ENCODE measurements around the gene ARL2.
"Not testable (repeated sequence)": the region's sequence is repeated elsewhere in the genome, so short reads cannot be mapped to it uniquely, and the experiment has no call there.

The ARL2 gene

GRCh38 chr11:65021003-65021402 is 7.0 kb downstream of the ARL2 start:
- no peak overlapping the region for H3K4me3 Mint-ChIP-seq
- H3K27ac Mint-ChIP-seq = no peak overlapping the region
- peaks cover 14 to 20% of the 10 kb centered on the region in 2 donors for H3K4me1 Mint-ChIP-seq
- H3K27me3 Mint-ChIP-seq = no peaks in the 10 kb centered on the region
- peaks cover 0 to 2% of the 10 kb centered on the region in 2 donors for H3K9me3 Mint-ChIP-seq
- ATAC-seq (replicated peaks) = no peak
- DNase-seq = no peak
- H3K36me3 Mint-ChIP-seq = peaks cover 28 to 32% of the 10 kb centered on the region in 2 donors

GRCh38 chr11:65021509-65021908 is 7.5 kb downstream of the ARL2 start:
- H3K4me3 Mint-ChIP-seq = no peak overlapping the region
- peaks cover 25 to 28% of the 10 kb centered on the region in 2 donors for H3K36me3 Mint-ChIP-seq
- no peak overlapping the region for H3K27ac Mint-ChIP-seq
- no peak for DNase-seq
- peaks cover 0 to 2% of the 10 kb centered on the region in 2 donors for H3K9me3 Mint-ChIP-seq
- peaks cover 8 to 15% of the 10 kb centered on the region in 2 donors for H3K4me1 Mint-ChIP-seq
- no peak for ATAC-seq (replicated peaks)
- H3K27me3 Mint-ChIP-seq = no peaks in the 10 kb centered on the region

GRCh38 chr11:65023502-65023901 is 9.5 kb downstream of the ARL2 start:
- Mint-ChIP-seq H3K36me3 (peaks cover 17% of the 10 kb centered on the region in 2 donors), H3K4me1 (peaks cover 7 to 20% of the 10 kb centered on the region in 2 donors)
- not testable (repeated sequence) for H3K9me3 Mint-ChIP-seq; H3K27ac Mint-ChIP-seq; ATAC-seq (replicated peaks); H3K4me3 Mint-ChIP-seq; DNase-seq; H3K27me3 Mint-ChIP-seq

DNA sequence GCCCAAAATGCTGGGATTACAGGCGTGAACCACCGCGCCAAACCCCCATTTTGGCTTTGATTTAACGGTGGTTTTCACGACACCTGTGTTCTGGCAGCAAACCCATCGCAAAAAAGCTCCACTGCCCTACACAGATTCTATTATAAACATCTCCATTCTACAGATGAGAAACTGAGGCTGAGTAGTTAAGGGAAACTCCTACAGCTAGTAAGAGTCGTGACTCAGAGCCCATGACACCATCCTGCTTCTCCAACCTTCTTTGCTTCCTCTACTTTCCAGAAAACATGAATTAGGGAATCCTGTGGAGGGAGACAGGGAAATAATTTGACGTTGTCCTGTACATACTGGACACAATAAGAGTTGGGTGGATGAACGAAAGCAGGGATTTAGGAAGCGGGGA is 12.8 kb downstream of the ARL2 start:
- Mint-ChIP-seq H3K27me3 (no peaks in the 10 kb centered on the region), H3K4me3 (peak overlapping the region; percentile 79 to 84), H3K4me1 (peaks cover 9 to 28% of the 10 kb centered on the region in 2 donors), H3K9me3 (no peaks in the 10 kb centered on the region), H3K27ac (peak overlapping the region; percentile 92), H3K36me3 (peaks cover 3 to 7% of the 10 kb centered on the region in 2 donors)
- ATAC-seq (replicated peaks) (peak; percentile 1), DNase-seq (no peak)

DNA sequence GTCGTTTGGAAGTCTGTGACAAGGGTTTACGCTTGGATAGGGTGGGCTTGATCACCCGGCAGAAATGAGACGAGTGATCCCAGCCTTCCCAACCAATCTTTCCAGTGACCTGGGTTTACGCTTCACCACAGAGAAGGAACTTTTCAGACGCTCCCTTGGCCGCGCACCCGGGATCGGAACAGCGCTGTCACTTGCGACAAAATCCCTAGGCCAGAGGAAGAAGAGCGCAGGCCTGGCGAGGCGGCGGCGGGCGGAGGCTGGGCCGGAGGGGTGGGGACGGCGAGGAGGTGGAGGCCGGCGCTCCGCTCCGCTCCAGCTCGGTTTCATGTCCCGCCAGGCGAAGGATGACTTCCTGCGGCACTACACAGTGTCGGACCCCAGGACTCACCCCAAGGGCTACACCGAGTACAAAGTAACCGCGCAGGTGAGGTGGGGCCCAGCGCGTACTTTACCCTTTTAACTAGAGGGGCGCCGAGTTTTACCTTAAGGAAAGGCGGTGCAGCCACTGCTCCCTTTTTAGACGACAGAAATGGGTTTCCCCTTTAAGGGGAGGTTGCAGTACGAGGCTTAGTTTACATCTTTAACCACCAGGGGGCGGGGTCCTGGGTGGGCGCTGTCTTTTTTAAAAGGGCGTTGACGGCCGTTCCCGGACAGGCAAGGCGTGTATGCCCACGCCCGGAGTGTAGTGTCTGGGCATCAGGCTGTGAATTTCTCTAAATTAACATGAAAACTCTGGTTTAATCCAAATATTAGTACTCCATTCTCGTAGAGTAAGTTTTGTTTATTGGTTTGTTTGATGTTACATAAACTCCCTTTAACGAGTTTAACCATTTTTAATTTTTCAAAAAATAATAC is 13.5 kb downstream of the ARL2 start, which contains the start of gene SNX15:
Gene SNX15, plus strand, starts transcription at position 227 of the 855 bp plus-strand sequence. Its CDS starts 99 bp downstream, at position 326.
- Mint-ChIP-seq H3K36me3 (peaks cover 3% of the 10 kb centered on the region in 2 donors), H3K4me3 (peak within 1 kb of the TSS; percentile 79 to 84), H3K27ac (peak within 1 kb of the TSS; percentile 92), H3K9me3 (no peaks in the 10 kb centered on the region), H3K27me3 (no peaks in the 10 kb centered on the region), H3K4me1 (peaks cover 9 to 23% of the 10 kb centered on the region in 2 donors)
- ATAC-seq (replicated peaks) (peak; percentile 92 to 93), DNase-seq (peak; percentile 88)

DNA sequence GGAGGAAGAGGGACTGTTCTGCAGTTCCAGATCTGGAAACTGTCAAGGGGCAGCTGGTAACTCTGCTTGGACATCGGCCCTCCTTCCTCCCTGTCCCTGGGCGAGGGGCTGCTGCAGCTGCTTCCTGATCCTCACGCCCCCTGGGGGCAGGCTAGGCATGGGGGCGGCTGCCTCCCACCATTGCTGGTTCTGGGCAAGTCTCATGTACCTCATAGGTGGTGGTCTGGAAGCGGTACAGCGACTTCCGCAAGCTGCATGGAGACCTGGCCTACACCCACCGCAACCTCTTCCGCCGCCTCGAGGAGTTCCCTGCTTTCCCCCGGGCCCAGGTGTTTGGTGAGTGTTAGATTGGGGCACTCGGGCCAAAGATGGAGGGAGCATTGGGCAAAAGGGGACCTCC is 18.3 kb downstream of the ARL2 start:
- Mint-ChIP-seq H3K4me1 (peaks cover 5 to 17% of the 10 kb centered on the region in 2 donors), H3K27ac (no peak overlapping the region), H3K36me3 (peaks cover 5 to 17% of the 10 kb centered on the region in 2 donors), H3K4me3 (no peak overlapping the region), H3K27me3 (no peaks in the 10 kb centered on the region), H3K9me3 (no peaks in the 10 kb centered on the region)
- no peak for DNase-seq
- ATAC-seq (replicated peaks) = no peak

DNA sequence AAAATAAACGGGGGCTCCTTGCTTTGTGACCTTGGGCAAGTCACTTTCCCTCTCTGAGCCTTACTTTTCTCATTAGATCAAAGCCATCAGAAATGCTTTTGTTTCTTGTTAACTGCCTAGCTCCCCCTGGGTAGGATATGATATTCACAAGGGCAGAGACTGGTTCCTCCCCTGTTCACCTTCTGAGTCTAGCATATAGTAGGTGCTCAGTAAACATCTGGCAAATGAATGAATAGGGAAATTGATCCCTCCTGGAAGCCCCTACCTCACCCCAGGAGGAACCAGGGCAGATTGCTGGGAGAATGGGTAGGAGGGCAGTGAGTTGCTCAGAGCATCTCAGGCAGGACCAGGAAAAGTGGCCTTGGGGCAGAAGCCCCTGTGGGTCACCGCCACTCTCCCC is 20.5 kb downstream of the ARL2 start:
- Mint-ChIP-seq H3K27me3 (no peaks in the 10 kb centered on the region), H3K36me3 (peaks cover 9 to 30% of the 10 kb centered on the region in 2 donors), H3K4me3 (no peak overlapping the region), H3K9me3 (no peaks in the 10 kb centered on the region), H3K4me1 (peaks cover 4 to 9% of the 10 kb centered on the region in 2 donors), H3K27ac (no peak overlapping the region)
- ATAC-seq (replicated peaks) (no peak), DNase-seq (no peak)

- Mint-ChIP-seq H3K9me3 (no peaks in the 10 kb centered on the region), H3K4me3 (no peak overlapping the region), H3K27ac (no peak overlapping the region), H3K27me3 (no peaks in the 10 kb centered on the region), H3K4me1 (peaks cover 7 to 11% of the 10 kb centered on the region in 2 donors), H3K36me3 (peaks cover 9 to 30% of the 10 kb centered on the region in 2 donors)
- DNase-seq (no peak), ATAC-seq (replicated peaks) (no peak)
Measured at GRCh38 chr11:65035579-65035978, 21.6 kb downstream of the ARL2 start.

- Mint-ChIP-seq H3K4me1 (peaks cover 10 to 13% of the 10 kb centered on the region in 2 donors), H3K36me3 (peaks cover 9 to 30% of the 10 kb centered on the region in 2 donors), H3K27ac (no peak overlapping the region), H3K9me3 (no peaks in the 10 kb centered on the region), H3K4me3 (no peak overlapping the region), H3K27me3 (no peaks in the 10 kb centered on the region)
- no peak for ATAC-seq (replicated peaks)
- DNase-seq = no peak
Measured at GRCh38 chr11:65036931-65037330, 23.0 kb downstream of the ARL2 start.

DNA sequence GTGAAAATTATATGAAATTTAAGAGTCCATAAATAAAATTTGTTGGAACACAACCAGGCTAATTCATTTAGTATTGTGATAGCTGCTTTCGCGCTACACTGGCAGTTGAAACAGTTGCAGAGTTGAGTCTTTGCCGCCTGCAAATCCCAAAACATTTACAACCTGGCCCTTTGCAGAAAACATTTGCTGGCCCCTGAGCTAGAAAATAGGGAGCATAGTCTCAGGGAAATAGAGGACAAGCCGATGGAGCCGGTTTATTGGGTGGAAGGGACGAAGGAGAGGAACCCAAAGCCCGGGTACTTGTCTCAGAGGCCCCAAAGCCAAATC is 26.5 kb downstream of the ARL2 start:
- H3K4me1 Mint-ChIP-seq = peaks cover 17 to 25% of the 10 kb centered on the region in 2 donors
- ATAC-seq (replicated peaks) (no peak), DNase-seq (no peak)
- H3K36me3 Mint-ChIP-seq = peaks cover 8 to 25% of the 10 kb centered on the region in 2 donors
- H3K27me3 Mint-ChIP-seq = no peaks in the 10 kb centered on the region
- no peaks in the 10 kb centered on the region for H3K9me3 Mint-ChIP-seq
- H3K27ac Mint-ChIP-seq = peak overlapping the region; percentile 94
- H3K4me3 Mint-ChIP-seq = peak overlapping the region; percentile 92 to 96

GRCh38 chr11:65040847-65041622 is 27.1 kb downstream of the ARL2 start, which contains the start of gene SAC3D1:
TSS of gene SAC3D1 (plus strand) at chr11:65041210. CDS start at chr11:65041293, 83 bp downstream.
- Mint-ChIP-seq H3K4me3 (peak within 1 kb of the TSS; percentile 92 to 96), H3K27ac (peak within 1 kb of the TSS; percentile 94), H3K9me3 (no peaks in the 10 kb centered on the region), H3K27me3 (no peaks in the 10 kb centered on the region), H3K4me1 (peaks cover 17 to 25% of the 10 kb centered on the region in 2 donors), H3K36me3 (peaks cover 8 to 22% of the 10 kb centered on the region in 2 donors)
- ATAC-seq (replicated peaks) = peak; percentile 95
- DNase-seq = peak; percentile 86

- no peaks in the 10 kb centered on the region for H3K9me3 Mint-ChIP-seq
- H3K27me3 Mint-ChIP-seq = no peaks in the 10 kb centered on the region
- H3K4me1 Mint-ChIP-seq = peaks cover 22 to 44% of the 10 kb centered on the region in 2 donors
- no peak overlapping the region for H3K27ac Mint-ChIP-seq
- peaks cover 8 to 18% of the 10 kb centered on the region in 2 donors for H3K36me3 Mint-ChIP-seq
- ATAC-seq (replicated peaks) (no peak), DNase-seq (no peak)
- H3K4me3 Mint-ChIP-seq = peak overlapping the region; percentile 85 to 96
Measured at GRCh38 chr11:65042891-65043290, 28.9 kb downstream of the ARL2 start.

GRCh38 chr11:65043881-65044501 is 30.0 kb downstream of the ARL2 start:
- H3K4me1 Mint-ChIP-seq = peaks cover 21 to 39% of the 10 kb centered on the region in 2 donors
- H3K4me3 Mint-ChIP-seq = no peak overlapping the region
- H3K9me3 Mint-ChIP-seq = no peaks in the 10 kb centered on the region
- DNase-seq (no peak), ATAC-seq (replicated peaks) (no peak)
- peak overlapping the region; percentile 72 for H3K27ac Mint-ChIP-seq
- peaks cover 4 to 9% of the 10 kb centered on the region in 2 donors for H3K36me3 Mint-ChIP-seq
- no peaks in the 10 kb centered on the region for H3K27me3 Mint-ChIP-seq

DNA sequence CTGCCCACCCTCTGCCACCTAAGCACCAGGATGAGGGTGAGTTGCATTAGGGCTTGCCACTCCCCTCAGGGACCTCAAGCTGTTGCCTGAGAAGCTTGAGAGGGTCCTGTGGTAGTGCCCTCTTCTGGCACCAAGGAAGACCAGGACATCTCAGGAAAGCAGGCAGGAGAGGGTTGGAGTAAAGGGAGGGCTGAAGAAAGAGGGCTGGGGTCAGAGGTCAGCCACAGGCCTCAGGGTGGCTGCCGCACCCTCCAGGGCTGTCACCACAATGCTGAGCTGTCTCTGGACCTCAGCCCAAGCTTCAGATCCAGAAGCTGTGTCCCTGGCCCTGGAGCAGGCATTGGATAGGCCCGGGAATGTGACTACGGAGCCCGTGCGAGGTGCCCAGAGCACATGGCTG is 31.1 kb downstream of the ARL2 start:
- H3K4me1 Mint-ChIP-seq = peaks cover 18 to 39% of the 10 kb centered on the region in 2 donors
- no peaks in the 10 kb centered on the region for H3K9me3 Mint-ChIP-seq
- ATAC-seq (replicated peaks) = no peak
- H3K36me3 Mint-ChIP-seq = peaks cover 4 to 9% of the 10 kb centered on the region in 2 donors
- H3K4me3 Mint-ChIP-seq = no peak overlapping the region
- H3K27me3 Mint-ChIP-seq = no peaks in the 10 kb centered on the region
- H3K27ac Mint-ChIP-seq = no peak overlapping the region
- DNase-seq = no peak
